HepG2 (cell line): Measurements from ENCODE around the gene STUB1. TPM values are rescaled to one million over a fixed set of nuclear protein-coding genes. Genes with fewer than 3 reads are reported as not detected.

Experiments used
- ARID2 ChIP-seq: sonication (generic); formaldehyde crosslinking; IDR thresholded peaks from 2 replicates; pipeline ENCODE4 v1.8.1; 2022; ENCODE audit warnings: mild to moderate bottlenecking, missing genetic modification reagents, borderline replicate concordance
- CBFB ChIP-seq: sonication (generic); formaldehyde crosslinking; IDR thresholded peaks from 2 replicates; pipeline ENCODE4 v1.4.0; 2020; ENCODE audit warnings: missing genetic modification reagents
- FLYWCH1 ChIP-seq: sonication (generic); formaldehyde crosslinking; IDR thresholded peaks from 2 replicates; pipeline ENCODE4 v1.8.1; 2023; ENCODE audit warnings: mild to moderate bottlenecking, missing genetic modification reagents
- FOXK2 ChIP-seq: fragments of 450-650 bp; IDR thresholded peaks from 2 replicates; pipeline ENCODE4 v1.6.1; 2016
- HNF4G ChIP-seq, 2 experiments: sonication (generic) in 1 of 2; formaldehyde crosslinking in 1 of 2; IDR thresholded peaks; 2 replicates each; pipeline versions ENCODE4 v1.4.0 to v1.6.1; 2011 to 2020; ENCODE audit warnings: borderline replicate concordance in 2 of 2, low read depth in 2 of 2, mild to moderate bottlenecking in 2 of 2, low read length in 1 of 2, missing genetic modification reagents in 1 of 2, moderate library complexity in 1 of 2
- IKZF1 ChIP-seq: fragments of 450-650 bp; IDR thresholded peaks from 2 replicates; pipeline ENCODE4 v1.7.1; 2016
- KAT7 ChIP-seq: IDR thresholded peaks from 2 replicates; pipeline ENCODE4 v1.6.1; 2018; ENCODE audit warnings: borderline replicate concordance, missing compliant biosample characterization
- KMT2A ChIP-seq: sonication (generic); formaldehyde crosslinking; IDR thresholded peaks from 2 replicates; pipeline ENCODE4 v1.4.0; 2020; ENCODE audit warnings: missing genetic modification reagents
- NCOA5 ChIP-seq: sonication (generic); formaldehyde crosslinking; IDR thresholded peaks from 2 replicates; pipeline ENCODE4 v1.4.0; 2020; ENCODE audit warnings: missing genetic modification reagents
- PCBP1 ChIP-seq: fragments of 200-400 bp; formaldehyde crosslinking; IDR thresholded peaks from 2 replicates; pipeline ENCODE4 v1.6.1; 2017; ENCODE audit warnings: mild to moderate bottlenecking, low read depth, low read length, borderline replicate concordance
- RBM39 ChIP-seq: fragments of 200-400 bp; formaldehyde crosslinking; IDR thresholded peaks from one replicate; pipeline ENCODE4 v1.6.1; 2018; ENCODE audit warnings: antibody characterized with exemption, mild to moderate bottlenecking, low read depth, low read length; ENCODE audit not compliant: poor library complexity, severe bottlenecking
- SMAD3 ChIP-seq: sonication (generic); formaldehyde crosslinking; IDR thresholded peaks from 2 replicates; pipeline ENCODE4 v1.4.0; 2020; ENCODE audit warnings: missing genetic modification reagents
- TARDBP ChIP-seq: sonication (generic); formaldehyde crosslinking; IDR thresholded peaks from 2 replicates; pipeline ENCODE4 v1.8.0; 2022; ENCODE audit warnings: mild to moderate bottlenecking, missing genetic modification reagents
- TP53 ChIP-seq: sonication (generic); formaldehyde crosslinking; conservative IDR thresholded peaks from 2 replicates; pipeline ENCODE4 v1.4.0; 2020; ENCODE audit warnings: missing genetic modification reagents
- ZC3H13 ChIP-seq: sonication (generic); formaldehyde crosslinking; IDR thresholded peaks from 2 replicates; pipeline ENCODE4 v1.8.1; 2023; ENCODE audit warnings: mild to moderate bottlenecking, missing genetic modification reagents, moderate library complexity
- ZFP36 ChIP-seq: fragments of 150-350 bp; IDR thresholded peaks from 2 replicates; pipeline ENCODE4 v1.6.1; 2018; ENCODE audit warnings: borderline replicate concordance, low read length, low read depth; ENCODE audit not compliant: partially characterized antibody
- ZNF207 ChIP-seq: fragments of 450-650 bp; IDR thresholded peaks from 2 replicates; pipeline ENCODE4 v1.6.1; 2016; ENCODE audit warnings: antibody characterized with exemption, borderline replicate concordance
- ZNF292 ChIP-seq: sonication (generic); formaldehyde crosslinking; IDR thresholded peaks from 2 replicates; pipeline ENCODE4 v1.8.1; 2022; ENCODE audit warnings: mild to moderate bottlenecking, low read depth, missing genetic modification reagents, borderline replicate concordance
- ZNF317 ChIP-seq: sonication (generic); formaldehyde crosslinking; IDR thresholded peaks from 2 replicates; pipeline ENCODE4 v1.5.0; 2020; ENCODE audit warnings: mild to moderate bottlenecking, missing genetic modification reagents
- ZNF335 ChIP-seq: sonication (generic); formaldehyde crosslinking; IDR thresholded peaks from 2 replicates; pipeline ENCODE4 v1.4.0; 2020; ENCODE audit warnings: missing genetic modification reagents
- ZNF432 ChIP-seq: sonication (generic); formaldehyde crosslinking; IDR thresholded peaks from 2 replicates; pipeline ENCODE4 v1.5.0; 2020; ENCODE audit warnings: missing genetic modification reagents, mild to moderate bottlenecking, borderline replicate concordance
- ZNF510 ChIP-seq: sonication (generic); formaldehyde crosslinking; IDR thresholded peaks from 2 replicates; pipeline ENCODE4 v1.4.0; 2020; ENCODE audit warnings: low read depth, mild to moderate bottlenecking, missing genetic modification reagents
- ZNF543 ChIP-seq: sonication (generic); formaldehyde crosslinking; IDR thresholded peaks from 2 replicates; pipeline ENCODE4 v1.4.0; 2020; ENCODE audit warnings: mild to moderate bottlenecking, missing genetic modification reagents
- ZNF557 ChIP-seq: sonication (generic); formaldehyde crosslinking; IDR thresholded peaks from 2 replicates; pipeline ENCODE4 v1.4.0; 2020; ENCODE audit warnings: missing genetic modification reagents
- ZNF598 ChIP-seq: sonication (generic); formaldehyde crosslinking; IDR thresholded peaks from 2 replicates; pipeline ENCODE4 v1.5.1; 2020; ENCODE audit warnings: mild to moderate bottlenecking, missing genetic modification reagents, borderline replicate concordance
- ZNF652 ChIP-seq: IDR thresholded peaks from 2 replicates; pipeline ENCODE4 v1.6.1; 2016; ENCODE audit warnings: low read depth, borderline replicate concordance
- ZNF670 ChIP-seq: sonication (generic); formaldehyde crosslinking; IDR thresholded peaks from 2 replicates; pipeline ENCODE4 v1.8.0; 2022; ENCODE audit warnings: mild to moderate bottlenecking, missing genetic modification reagents, borderline replicate concordance
- ZNF672 ChIP-seq: sonication (generic); formaldehyde crosslinking; IDR thresholded peaks from 2 replicates; pipeline ENCODE4 v1.8.1; 2022; ENCODE audit warnings: missing genetic modification reagents
- ZNF674 ChIP-seq: sonication (generic); formaldehyde crosslinking; IDR thresholded peaks from 2 replicates; pipeline ENCODE4 v1.5.0; 2020; ENCODE audit warnings: low read depth, mild to moderate bottlenecking, missing genetic modification reagents
- polyA plus RNA-seq, 8 experiments: library from polyadenylated mRNA; depleted of rRNA in 3 of 8; stranded (reverse) in 7 of 8; unstranded in 1 of 8; fragments of >200 nt; fragmentation: Illumina TruSeq in 4 of 8; extraction: Trizol in 4 of 8; gene quantifications; 2 replicates each; pipeline versions ENCODE4 v1.2.1 to v1.2.3, GENCODE V29; 2011 to 2016; ENCODE audit warnings: low read depth in 4 of 8, missing spikeins in 1 of 8, mixed read lengths in 1 of 8; ENCODE audit not compliant: insufficient read depth in 1 of 8
- total RNA-seq, 5 experiments: library from RNA; depleted of rRNA; stranded (reverse); fragments of >200 nt; fragmentation: Illumina TruSeq; extraction: Trizol; gene quantifications; 2 replicates each; pipeline ENCODE4 v1.2.3, GENCODE V29; 2016; ENCODE audit warnings: low read depth in 1 of 5
- TF ChIP-seq, protein P1 (sequence below): IDR thresholded peaks from 2 replicates; pipeline ENCODE4 v1.6.1; 2018; ENCODE audit warnings: missing genetic modification reagents, mild to moderate bottlenecking, missing compliant biosample characterization
- TF ChIP-seq, protein P2 (sequence below): sonication (generic); formaldehyde crosslinking; IDR thresholded peaks from 2 replicates; pipeline ENCODE4 v1.8.1; 2022; ENCODE audit warnings: mild to moderate bottlenecking, missing genetic modification reagents

STUB1 gene
- total and polyA plus RNA-seq, 2 of the 13 experiments (the other 11 are each of a cell fraction or from before 2014, with no cell fraction given), result 52.9 to 78.2 TPM

DNA sequence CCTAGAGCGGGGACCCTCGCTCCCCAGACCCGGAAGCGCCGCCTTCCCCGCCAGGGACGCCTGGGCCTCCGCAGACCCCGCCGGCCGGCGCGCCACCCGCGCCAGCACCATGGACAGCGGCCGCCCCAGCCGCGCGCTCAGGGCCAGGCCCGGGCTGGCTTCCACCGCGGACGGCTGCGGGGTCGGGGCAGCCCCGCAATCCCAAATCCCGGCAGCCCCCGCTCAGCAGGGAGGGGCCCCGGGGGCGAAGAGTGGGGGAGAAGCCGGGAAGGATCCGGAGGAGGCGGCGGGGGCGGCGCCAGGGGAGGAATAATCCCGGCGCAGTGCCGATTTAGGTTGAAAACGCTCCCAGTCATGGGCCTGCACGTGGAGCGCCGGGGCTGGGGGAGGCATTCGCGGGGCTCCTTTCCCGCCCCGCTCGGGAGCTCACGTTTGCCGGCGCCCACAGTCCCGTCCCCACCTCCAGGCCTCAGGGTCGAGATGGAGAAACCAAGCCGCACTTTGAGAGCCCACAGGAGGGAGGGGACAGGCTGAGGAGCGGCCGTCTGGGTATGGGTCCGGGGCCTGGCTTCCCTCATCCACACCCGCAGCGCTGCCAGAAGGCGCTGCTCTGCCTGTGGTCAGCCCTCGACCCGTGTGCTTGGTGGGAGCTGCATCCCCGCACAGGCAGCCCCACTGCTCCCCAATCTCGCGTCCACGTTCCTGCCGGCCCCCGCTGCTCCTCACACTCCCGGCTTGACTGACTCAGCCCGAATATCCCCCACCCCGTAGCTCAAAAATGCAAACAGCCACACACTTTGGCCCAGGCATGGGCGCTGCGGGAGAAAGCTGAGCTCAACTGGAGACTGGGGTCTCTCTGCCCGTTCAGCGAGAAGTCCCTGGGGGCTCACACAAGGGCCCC is 20.7 kb downstream of the STUB1 start (continued):
- TF ChIP-seq ZNF432 (no peak), ZNF670 (CRISPR knock-in tag) (no peak), ZNF674 (CRISPR knock-in tag) (no peak), ZNF207 (no peak), ZNF598 (CRISPR knock-in tag) (no peak), ZNF672 (no peak), SMAD3 (CRISPR knock-in tag) (no peak), ZNF317 (no peak), ZNF557 (CRISPR knock-in tag) (no peak), FOXK2 (no peak), FLYWCH1 (no peak), ZNF543 (CRISPR knock-in tag) (0 out of 2 replicates have a peak, but pooled peaks have one; percentile 29), ZNF652 (no peak), RBM39 (no peak), TP53 (CRISPR knock-in tag) (no peak), ZNF292 (no peak), PCBP1 (no peak), ZFP36 (no peak), ZNF510 (CRISPR knock-in tag) (no peak), NCOA5 (no peak), HNF4G (IDR thresholded peaks at IDR 0.05; ENCODE audit: borderline replicate concordance, low read depth, low read length) (no peak), HNF4G (CRISPR knock-in tag; IDR thresholded peaks at IDR 0.05; ENCODE audit: borderline replicate concordance, low read depth) (no peak), ARID2 (CRISPR knock-in tag) (no peak), KMT2A (CRISPR knock-in tag) (no peak), IKZF1 (no peak), CBFB (no peak), ZC3H13 (CRISPR knock-in tag) (0 out of 2 replicates have a peak, but pooled peaks have one; percentile 45), ZNF335 (no peak), TARDBP (CRISPR knock-in tag) (no peak), KAT7 (CRISPR knock-in tag) (no peak)
- TF ChIP-seq, protein P1, sequence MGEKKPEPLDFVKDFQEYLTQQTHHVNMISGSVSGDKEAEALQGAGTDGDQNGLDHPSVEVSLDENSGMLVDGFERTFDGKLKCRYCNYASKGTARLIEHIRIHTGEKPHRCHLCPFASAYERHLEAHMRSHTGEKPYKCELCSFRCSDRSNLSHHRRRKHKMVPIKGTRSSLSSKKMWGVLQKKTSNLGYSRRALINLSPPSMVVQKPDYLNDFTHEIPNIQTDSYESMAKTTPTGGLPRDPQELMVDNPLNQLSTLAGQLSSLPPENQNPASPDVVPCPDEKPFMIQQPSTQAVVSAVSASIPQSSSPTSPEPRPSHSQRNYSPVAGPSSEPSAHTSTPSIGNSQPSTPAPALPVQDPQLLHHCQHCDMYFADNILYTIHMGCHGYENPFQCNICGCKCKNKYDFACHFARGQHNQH, result no peak
- TF ChIP-seq, protein P2, sequence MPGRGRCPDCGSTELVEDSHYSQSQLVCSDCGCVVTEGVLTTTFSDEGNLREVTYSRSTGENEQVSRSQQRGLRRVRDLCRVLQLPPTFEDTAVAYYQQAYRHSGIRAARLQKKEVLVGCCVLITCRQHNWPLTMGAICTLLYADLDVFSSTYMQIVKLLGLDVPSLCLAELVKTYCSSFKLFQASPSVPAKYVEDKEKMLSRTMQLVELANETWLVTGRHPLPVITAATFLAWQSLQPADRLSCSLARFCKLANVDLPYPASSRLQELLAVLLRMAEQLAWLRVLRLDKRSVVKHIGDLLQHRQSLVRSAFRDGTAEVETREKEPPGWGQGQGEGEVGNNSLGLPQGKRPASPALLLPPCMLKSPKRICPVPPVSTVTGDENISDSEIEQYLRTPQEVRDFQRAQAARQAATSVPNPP (CRISPR knock-in tag), result 0 out of 2 replicates have a peak, but pooled peaks have one; percentile 62
